Measurements from ENCODE around the gene CHERP.

DNA sequence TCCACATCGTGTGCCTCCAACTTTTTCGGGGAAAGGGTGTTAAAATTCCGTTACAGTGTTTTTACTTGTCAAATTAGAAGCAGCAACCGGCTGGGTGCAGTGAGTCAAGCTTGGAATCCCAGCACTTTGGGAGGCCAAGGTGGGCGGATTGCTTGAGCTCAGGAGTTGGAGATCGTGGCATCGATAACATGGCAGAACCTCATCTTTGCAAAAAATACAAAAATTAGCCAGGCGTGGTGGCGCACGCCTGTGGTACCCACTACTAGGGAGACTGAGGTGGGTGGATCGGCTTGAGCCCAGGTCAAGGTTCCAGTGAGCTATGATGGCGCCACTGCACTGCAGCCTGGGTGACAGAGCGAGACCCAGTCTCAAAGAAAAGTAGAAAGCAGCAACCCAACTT, 31.1 kb upstream of the CHERP start:
- TF ChIP-seq, protein P1, sequence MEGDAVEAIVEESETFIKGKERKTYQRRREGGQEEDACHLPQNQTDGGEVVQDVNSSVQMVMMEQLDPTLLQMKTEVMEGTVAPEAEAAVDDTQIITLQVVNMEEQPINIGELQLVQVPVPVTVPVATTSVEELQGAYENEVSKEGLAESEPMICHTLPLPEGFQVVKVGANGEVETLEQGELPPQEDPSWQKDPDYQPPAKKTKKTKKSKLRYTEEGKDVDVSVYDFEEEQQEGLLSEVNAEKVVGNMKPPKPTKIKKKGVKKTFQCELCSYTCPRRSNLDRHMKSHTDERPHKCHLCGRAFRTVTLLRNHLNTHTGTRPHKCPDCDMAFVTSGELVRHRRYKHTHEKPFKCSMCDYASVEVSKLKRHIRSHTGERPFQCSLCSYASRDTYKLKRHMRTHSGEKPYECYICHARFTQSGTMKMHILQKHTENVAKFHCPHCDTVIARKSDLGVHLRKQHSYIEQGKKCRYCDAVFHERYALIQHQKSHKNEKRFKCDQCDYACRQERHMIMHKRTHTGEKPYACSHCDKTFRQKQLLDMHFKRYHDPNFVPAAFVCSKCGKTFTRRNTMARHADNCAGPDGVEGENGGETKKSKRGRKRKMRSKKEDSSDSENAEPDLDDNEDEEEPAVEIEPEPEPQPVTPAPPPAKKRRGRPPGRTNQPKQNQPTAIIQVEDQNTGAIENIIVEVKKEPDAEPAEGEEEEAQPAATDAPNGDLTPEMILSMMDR (conservative IDR thresholded peaks at IDR 0.05; ENCODE audit: low read depth, low read length): no peak
- TF ChIP-seq EZH2 (IDR thresholded peaks at IDR 0.05; ENCODE audit: low read length, unreplicated experiment): no peak

Data from PC-3 (cell line).